HG03159 (cell line): ENCODE data around the gene TBR1.

Experiments used
- ATAC-seq: cut with Tn5 transposase; IDR thresholded peaks from one replicate; pipeline ENCODE4 v1.9.1; 2021; ENCODE audit warnings: mild to moderate bottlenecking, moderate library complexity; ENCODE audit not compliant: unreplicated experiment

TBR1 gene

GRCh38 chr2:161426922-161427663 lies 11.0 kb downstream of the TBR1 start:
- ATAC-seq: no peak

DNA sequence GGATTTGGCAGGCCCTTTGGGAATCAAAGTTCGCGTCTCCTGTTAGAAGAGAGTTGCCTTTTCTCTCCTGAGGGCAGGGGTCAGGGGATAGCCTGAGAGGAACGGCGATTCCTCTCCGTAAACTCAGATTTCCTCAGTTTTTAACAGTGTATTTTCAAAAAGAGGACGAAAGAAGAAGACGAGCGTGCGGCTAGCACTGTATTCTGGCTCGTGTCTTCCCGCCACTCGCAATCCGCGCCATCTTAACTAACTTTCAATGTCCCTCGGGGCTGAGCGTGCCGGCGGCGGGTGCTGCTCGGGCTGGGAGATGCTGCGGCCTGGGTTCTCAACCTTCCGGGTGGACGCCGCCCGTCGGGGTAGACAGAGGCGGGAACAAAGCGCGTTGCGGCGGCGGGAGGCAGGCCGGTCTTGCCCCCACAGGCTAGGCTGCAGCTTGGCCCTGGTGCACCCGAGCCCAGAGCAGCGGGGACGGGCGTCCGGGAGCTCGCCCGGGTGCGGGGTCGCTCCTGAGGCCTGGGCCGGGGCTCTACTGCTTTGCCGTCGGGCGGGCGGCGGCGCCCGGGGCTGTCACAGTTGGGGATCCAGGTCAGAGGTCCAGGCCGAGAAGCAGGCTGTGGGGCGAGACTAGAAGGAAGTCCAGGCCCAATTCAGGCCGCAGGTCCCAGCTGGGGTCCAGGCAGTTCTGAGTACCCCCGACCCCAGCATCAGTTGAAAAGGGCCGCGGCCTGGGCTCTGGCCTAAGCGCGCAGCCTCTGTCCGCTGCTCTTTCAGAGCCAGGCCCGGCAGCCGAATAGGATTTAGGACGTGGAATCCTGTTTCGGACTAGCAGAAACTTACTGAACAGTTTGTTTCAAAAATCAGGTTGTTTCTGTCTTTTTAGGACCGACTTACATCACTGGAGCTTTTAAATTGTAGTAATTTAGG lies 11.8 kb downstream of the TBR1 start:
- no peak for ATAC-seq

DNA sequence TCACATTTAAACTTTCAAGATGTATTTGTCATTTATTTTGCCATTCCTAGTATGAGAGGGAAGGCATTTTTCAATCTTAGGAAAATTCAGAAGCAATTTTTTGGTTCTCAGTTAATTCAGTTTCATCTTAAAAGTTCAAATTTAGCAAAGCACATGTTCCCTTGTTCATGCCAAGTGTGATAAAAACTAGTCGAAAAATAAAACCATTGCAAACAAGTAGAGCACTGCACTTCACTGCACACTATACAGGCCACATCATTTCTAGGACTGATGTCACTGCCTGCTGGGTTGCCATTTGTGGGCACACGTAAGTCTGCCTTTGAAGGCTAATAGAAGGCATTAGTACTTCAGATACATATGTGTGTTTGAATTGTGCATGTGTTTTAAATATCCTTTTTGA lies 14.3 kb downstream of the TBR1 start:
- no peak for ATAC-seq

DNA sequence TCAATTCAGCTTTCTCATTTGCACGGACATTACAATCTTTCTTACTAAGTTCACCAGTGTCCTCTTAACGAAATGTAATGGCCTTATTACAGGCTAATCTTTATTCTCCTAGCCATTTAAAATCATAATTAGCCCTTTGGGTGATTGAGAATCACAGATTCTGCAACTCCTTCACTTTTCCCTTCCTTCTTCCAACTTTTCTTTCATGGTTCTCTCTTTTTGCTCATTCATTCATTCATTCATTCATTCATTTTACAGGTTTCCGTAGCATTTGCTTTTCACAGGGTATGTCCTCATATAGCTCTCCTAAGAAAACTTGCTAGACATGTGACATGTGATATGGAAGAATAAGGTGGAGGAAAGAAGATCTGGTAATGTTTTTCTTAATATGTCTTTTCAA lies 16.0 kb downstream of the TBR1 start:
- no peak for ATAC-seq

DNA sequence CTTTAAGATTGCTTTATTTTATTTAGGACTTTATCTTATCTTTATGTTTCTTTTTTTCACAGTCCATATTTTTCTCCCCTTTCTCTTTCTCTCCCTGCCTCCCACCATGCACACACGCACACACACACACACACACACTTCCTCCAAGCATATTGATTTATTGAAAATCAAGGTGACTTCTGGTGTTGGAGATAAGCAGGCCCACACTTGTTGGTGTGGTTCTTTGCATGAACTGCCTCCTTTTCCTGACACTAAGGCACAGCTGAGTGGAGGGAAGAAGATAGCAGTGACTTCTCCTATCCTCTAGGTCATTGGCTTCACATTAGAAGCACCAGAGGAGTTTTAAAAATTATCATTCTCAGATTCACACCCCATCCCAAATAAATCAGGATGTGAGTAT lies 18.0 kb downstream of the TBR1 start:
- no peak for ATAC-seq

- no peak for ATAC-seq
These were observed 20.3 kb downstream of the TBR1 start for GRCh38 chr2:161436411-161436810.

DNA sequence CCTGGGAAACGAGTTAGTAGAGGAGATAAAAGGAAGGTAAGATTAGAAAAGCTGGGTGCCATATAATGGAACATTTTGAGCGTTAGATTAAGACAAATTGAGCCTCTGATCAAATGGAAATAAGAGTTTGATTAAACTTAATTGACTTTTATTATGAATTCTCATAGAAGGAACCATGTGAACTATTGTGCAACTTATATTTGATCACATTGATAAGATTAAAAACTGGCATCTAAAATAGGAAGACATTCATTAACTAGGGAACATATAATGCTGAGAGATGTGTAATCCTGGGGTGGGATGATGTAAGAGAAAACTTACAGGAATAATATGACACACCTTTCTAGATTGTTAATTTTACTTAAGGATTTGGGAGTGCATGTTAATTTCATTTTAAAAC lies 22.5 kb downstream of the TBR1 start:
- no peak for ATAC-seq

DNA sequence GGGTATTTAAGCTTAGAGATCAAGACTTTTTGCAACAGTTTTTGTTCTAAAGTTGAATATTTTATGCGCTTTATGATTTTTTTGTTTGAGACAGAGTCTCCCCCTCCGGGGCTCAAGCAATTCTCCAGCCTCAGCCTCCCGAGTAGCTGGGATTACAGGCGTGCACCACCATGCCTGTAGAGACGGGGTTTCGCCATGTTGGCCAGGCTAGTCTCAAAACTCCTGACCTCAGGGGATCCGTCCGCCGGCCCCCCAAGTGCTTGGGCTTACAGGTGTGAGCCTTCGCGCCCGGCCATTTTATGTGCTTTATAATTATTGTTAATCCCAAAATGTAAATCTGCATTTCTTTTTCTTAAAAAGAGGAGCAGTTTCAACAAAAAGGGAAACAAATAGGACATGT lies 29.0 kb downstream of the TBR1 start:
- no peak for ATAC-seq

- no peak for ATAC-seq
These were observed 32.3 kb downstream of the TBR1 start for GRCh38 chr2:161448431-161448830.

DNA sequence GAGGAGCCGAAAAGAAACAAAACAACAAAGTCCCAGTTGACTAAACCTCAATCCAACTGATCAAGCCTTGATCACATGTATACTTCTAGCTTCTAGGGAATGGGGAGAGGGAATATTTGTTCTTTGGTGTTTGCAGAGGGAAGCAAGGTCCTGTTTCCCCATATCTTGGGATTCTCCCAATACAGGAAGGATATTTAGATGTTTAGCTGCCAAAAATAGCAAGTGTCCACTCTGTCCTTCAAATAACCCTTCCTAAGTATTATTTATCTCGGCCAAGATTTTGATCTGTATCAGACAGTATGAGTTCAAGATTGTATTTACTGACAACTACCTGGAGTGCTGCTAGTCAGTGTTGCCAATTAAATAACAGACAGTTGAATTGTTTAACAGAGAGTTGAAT lies 55.5 kb downstream of the TBR1 start:
- ATAC-seq: no peak

GRCh38 chr2:161474920-161475319 lies 58.8 kb downstream of the TBR1 start:
- no peak for ATAC-seq
